Measurements from ENCODE around the gene ABR.

GRCh38 chr17:977166-977565 lies 202.6 kb downstream of the ABR start:
- TF ChIP-seq CTCF (IDR thresholded peaks at IDR 0.05) (no peak), POLR2A (IDR thresholded peaks at IDR 0.05) (no peak)
